Measurements from ENCODE around the gene SIL1.

DNA sequence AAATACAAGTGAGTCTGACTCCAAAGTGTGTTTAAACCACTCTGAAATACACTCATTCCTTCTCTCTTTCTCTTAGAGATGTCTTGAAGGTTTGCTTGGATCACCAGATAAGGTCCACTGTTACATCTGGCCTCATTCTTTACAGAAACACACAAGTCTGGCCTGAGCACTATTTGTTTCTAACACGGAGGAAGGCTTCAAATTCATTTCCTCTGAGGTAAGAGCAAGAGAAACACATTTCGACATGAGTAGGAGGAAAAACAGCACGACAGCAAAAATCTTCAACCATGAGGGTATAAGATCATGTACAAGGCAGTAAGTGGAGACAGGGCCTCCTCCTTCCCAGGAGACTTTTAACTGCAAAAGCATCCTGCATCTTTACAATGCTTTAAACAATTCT lies 8.0 kb downstream of the SIL1 start:
- TF ChIP-seq, protein P1, sequence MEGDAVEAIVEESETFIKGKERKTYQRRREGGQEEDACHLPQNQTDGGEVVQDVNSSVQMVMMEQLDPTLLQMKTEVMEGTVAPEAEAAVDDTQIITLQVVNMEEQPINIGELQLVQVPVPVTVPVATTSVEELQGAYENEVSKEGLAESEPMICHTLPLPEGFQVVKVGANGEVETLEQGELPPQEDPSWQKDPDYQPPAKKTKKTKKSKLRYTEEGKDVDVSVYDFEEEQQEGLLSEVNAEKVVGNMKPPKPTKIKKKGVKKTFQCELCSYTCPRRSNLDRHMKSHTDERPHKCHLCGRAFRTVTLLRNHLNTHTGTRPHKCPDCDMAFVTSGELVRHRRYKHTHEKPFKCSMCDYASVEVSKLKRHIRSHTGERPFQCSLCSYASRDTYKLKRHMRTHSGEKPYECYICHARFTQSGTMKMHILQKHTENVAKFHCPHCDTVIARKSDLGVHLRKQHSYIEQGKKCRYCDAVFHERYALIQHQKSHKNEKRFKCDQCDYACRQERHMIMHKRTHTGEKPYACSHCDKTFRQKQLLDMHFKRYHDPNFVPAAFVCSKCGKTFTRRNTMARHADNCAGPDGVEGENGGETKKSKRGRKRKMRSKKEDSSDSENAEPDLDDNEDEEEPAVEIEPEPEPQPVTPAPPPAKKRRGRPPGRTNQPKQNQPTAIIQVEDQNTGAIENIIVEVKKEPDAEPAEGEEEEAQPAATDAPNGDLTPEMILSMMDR (IDR thresholded peaks at IDR 0.05; ENCODE audit: low read depth, low read length, poor library complexity, severe bottlenecking) = no peak
- no peak for TF ChIP-seq EZH2phosphoT487 (IDR thresholded peaks at IDR 0.05; ENCODE audit: borderline replicate concordance, low read length)
